ENCODE results near the gene ZNF426. TPM values are rescaled to one million over a fixed set of nuclear protein-coding genes. Genes with fewer than 3 reads are reported as not detected.
"Not testable (repeated sequence)": the region's sequence is repeated elsewhere in the genome, so short reads cannot be mapped to it uniquely, and the experiment has no call there.

ZNF426 gene
- polyA plus RNA-seq, 6 donors from 2014 or later: 14.3 to 19.5 (median 17.7) TPM

DNA sequence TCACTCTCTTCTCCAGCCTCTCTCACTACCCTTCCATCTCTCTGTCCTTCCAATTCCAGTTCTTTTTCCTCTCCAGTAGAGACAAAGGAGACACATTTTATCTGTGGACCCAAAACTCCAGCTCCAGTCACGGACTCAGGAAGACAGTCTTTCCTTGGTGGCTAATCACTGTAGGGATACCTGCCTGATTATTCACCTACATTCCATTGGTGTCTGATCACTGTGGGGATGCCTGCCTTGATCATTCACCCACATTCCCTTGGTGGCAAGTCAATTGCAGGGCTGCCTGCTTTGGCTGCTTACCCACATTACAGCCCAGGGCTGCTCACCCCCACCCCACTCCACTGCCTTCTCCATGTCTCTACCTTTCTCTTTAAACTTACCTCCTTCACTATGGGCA, 1.5 kb upstream of the ZNF426 start:
- ATAC-seq (ENCODE audit: low read depth in 2 of 2); H3K27me3 Mint-ChIP-seq; DNase-seq: not testable (repeated sequence)
- peak overlapping the region in 7 of 8 donors; percentile 59 to 100 (median 81) for H3K4me3 Mint-ChIP-seq
- peaks cover 4 to 13% (median 8%) of the 10 kb centered on the region in 7 donors for H3K9me3 Mint-ChIP-seq
- H3K36me3 Mint-ChIP-seq: peaks cover 19 to 34% of the 10 kb centered on the region in 2 donors
- peak overlapping the region in 5 of 6 donors; percentile 43 to 98 (median 94) for H3K27ac Mint-ChIP-seq
- H3K4me1 Mint-ChIP-seq: peaks cover 20 to 43% (median 22%) of the 10 kb centered on the region in 3 donors

DNA sequence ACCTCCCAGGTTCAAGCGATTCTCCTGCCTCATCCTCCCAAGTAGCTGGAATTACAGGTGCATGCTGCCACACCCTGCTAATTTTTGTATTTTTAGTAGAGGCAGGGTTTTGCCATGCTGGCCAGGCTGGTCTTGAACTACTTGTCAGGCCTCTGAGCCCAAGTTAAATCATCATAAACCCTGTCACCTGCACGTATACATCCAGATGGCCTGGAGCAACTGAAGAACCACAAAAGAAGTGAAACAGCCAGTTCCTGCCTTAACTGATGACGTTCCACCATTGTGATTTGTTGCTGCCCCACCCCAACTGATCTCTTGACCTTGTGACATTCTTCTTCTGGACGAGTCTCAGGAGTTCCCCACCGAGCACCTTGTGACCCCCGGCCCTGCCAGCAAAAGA, 756 bp upstream of the ZNF426 start:
- DNase-seq; ATAC-seq (ENCODE audit: low read depth in 2 of 2); H3K27me3 Mint-ChIP-seq: not testable (repeated sequence)
- Mint-ChIP-seq H3K27ac (peak overlapping the region in 4 of 6 donors; percentile 7 to 99 (median 98)), H3K9me3 (peaks cover 4 to 13% (median 10%) of the 10 kb centered on the region in 7 donors), H3K4me1 (peaks cover 20 to 43% (median 22%) of the 10 kb centered on the region in 3 donors), H3K36me3 (peaks cover 23 to 37% of the 10 kb centered on the region in 2 donors), H3K4me3 (peak overlapping the region in 7 of 8 donors; percentile 59 to 100 (median 99))

DNA sequence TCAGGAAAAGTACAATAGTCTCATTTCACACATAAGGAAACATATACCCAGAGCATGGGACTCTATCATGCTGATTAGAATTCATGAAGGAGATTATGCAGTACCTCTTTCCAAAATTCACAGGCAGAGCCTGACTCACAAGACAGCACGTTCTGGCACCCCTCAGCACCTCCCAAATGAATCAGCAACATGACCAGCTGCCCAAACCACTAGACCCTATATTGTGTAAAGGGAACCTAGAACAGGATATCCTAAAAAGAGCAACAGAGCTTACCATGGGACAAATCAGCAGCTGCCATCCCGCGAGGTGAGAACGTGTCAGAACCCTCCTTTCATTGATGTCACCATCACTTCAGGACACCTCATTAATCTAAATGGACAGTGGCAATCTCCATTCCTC, 2.5 kb downstream of the ZNF426 start:
- Mint-ChIP-seq H3K27me3 (no peaks in the 10 kb centered on the region), H3K4me3 (peak overlapping the region in 5 of 8 donors; percentile 26 to 75 (median 67)), H3K36me3 (peaks cover 53 to 70% of the 10 kb centered on the region in 2 donors), H3K9me3 (peaks cover 10 to 40% (median 30%) of the 10 kb centered on the region in 7 donors), H3K27ac (peak overlapping the region in 1 of 6 donors; percentile 24), H3K4me1 (peaks cover 20 to 43% (median 22%) of the 10 kb centered on the region in 3 donors)
- DNase-seq: no peak
- ATAC-seq (ENCODE audit: low read depth in 2 of 2): no peak

DNA sequence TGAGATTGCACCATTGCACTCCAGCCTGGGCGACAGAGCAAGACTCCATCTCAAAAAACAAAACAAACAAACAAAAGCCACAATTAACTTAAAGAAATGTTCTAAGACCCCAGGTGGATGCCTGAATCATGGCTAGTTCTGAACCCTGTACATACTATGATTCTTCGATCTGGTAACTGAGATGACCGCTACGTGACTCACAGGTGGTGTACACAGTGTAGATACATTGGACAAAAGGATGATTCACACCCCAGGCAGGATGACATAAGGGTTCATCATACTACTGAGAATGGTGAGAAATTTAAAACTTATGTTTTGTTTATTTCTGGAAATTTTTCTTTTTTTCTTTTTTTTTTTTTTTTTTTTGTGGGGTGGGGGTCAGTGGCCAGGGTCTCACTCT, 6.5 kb downstream of the ZNF426 start:
- Mint-ChIP-seq H3K9me3 (peaks cover 4 to 75% (median 56%) of the 10 kb centered on the region in 7 donors), H3K4me1 (peaks cover 0 to 11% (median 0%) of the 10 kb centered on the region in 3 donors), H3K36me3 (peaks cover 74 to 75% of the 10 kb centered on the region in 2 donors), H3K27me3 (no peaks in the 10 kb centered on the region), H3K4me3 (no peak overlapping the region), H3K27ac (no peak overlapping the region)
- ATAC-seq (ENCODE audit: low read depth in 2 of 2): no peak
- no peak for DNase-seq

DNA sequence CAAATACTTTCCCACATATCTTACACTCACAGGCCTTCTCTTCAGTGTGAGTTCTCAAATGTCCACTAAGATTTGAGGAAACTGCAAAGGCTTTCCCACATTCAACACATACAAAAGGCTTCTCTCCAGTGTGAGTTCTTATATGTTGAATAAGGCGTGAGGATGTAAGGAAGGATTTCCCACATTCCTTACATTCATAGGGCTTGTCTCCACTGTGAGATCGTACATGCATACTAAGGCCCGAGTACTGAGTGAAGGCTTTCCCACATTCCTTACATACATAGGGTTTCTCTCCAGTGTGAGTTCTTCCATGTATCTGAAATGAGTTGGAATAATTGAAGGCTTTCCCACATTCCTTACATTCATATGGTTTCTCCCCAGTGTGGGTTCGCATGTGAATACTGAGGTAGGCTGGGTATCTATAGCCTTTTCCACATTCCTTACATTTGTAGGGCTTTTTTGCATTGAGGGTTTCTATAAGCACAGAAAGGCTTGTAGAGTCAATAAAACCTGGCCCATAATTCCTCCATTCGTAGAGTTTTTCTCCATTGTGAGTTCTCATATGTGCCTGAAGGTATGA, 9.6 kb downstream of the ZNF426 start:
- H3K9me3 Mint-ChIP-seq: peaks cover 10 to 92% (median 81%) of the 10 kb centered on the region in 7 donors
- H3K27me3 Mint-ChIP-seq: no peaks in the 10 kb centered on the region
- peaks cover 68 to 70% of the 10 kb centered on the region in 2 donors for H3K36me3 Mint-ChIP-seq
- DNase-seq (no peak), ATAC-seq (ENCODE audit: low read depth in 2 of 2) (no peak)
- H3K4me3 Mint-ChIP-seq: no peak overlapping the region
- H3K4me1 Mint-ChIP-seq: no peaks in the 10 kb centered on the region
- no peak overlapping the region for H3K27ac Mint-ChIP-seq

DNA sequence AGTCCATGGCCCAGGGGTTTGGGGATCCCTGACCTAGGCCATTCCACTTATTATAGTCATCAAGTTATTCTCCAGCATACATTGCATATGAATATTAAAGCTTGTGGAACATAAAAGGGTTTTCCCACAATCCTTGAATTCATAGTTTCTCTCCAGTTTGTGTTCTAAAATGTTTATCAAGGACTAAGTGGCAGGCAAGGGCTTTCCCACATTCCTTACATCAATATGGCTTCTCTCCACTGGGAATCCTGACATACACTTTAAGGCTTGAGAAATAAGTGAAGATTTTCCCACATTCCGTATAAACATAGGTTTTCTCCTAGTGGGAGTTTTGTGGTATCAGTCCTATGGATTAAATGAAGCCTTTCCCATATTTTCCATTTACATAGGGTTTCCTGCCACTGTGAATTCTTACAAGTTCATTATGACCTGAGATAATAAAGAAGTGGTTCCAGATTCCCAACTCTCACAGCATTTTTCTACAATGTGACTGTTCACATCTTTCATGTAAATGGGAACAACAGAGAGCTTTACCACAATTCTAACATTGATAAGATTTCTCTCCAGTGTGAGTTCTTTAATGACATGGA, 14.5 kb downstream of the ZNF426 start:
- peaks cover 8 to 84% (median 82%) of the 10 kb centered on the region in 7 donors for H3K9me3 Mint-ChIP-seq
- DNase-seq (no peak), ATAC-seq (ENCODE audit: low read depth in 2 of 2) (no peak)
- H3K4me1 Mint-ChIP-seq: no peaks in the 10 kb centered on the region
- no peak overlapping the region for H3K27ac Mint-ChIP-seq
- H3K36me3 Mint-ChIP-seq: peaks cover 36 to 57% of the 10 kb centered on the region in 2 donors
- H3K27me3 Mint-ChIP-seq: no peaks in the 10 kb centered on the region
- H3K4me3 Mint-ChIP-seq: no peak overlapping the region

DNA sequence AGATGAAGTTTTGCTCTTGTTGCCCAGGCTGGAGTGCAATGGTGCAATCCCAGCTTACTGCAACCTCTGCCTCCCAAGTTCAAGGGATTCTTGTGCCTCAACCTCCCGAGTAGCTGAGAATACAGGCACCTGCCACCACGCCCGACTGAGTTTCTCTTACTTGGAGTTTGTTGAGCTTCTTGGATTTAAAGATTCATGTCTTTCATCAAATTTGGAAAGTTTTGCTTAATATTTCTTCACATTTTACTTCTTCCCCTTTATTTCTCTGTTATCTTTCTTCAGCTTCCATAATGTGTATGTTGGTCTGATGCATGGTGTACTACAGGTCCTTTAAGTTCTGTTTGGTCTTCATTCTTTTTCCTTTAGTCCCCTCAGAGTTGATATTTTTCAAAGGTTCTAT, 31.2 kb downstream of the ZNF426 start:
- Mint-ChIP-seq H3K27me3 (peaks cover 0 to 9% (median 0%) of the 10 kb centered on the region in 3 donors), H3K4me3 (no peak overlapping the region), H3K27ac (no peak overlapping the region), H3K9me3 (peaks cover 11 to 82% (median 51%) of the 10 kb centered on the region in 7 donors), H3K4me1 (no peaks in the 10 kb centered on the region), H3K36me3 (peaks cover 8 to 16% of the 10 kb centered on the region in 2 donors)
- DNase-seq (no peak), ATAC-seq (ENCODE audit: low read depth in 2 of 2) (no peak)

DNA sequence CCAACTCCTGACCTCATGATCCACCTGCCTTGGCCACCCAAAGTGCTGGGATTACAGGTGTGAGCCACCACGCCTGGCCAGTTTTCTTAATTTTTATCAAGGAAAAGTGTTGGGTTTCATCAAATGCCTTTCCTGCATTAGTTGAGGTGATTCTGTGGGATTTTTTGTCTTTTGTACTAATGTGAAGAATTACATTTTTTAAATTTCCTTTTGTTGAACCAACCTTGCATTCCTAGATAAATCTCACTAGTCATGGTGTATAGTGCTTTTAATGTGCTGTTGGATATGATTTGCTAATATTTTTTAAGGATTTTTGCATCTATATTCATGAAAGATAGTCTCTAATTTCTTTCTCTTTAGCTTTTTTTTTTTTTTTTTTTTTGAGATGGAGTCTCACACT, 37.6 kb downstream of the ZNF426 start:
- H3K36me3 Mint-ChIP-seq: peaks cover 5 to 28% of the 10 kb centered on the region in 2 donors
- ATAC-seq (ENCODE audit: low read depth in 2 of 2): no peak
- peaks cover 10 to 89% (median 76%) of the 10 kb centered on the region in 7 donors for H3K9me3 Mint-ChIP-seq
- peaks cover 0 to 11% (median 10%) of the 10 kb centered on the region in 3 donors for H3K27me3 Mint-ChIP-seq
- peaks cover 0 to 13% (median 9%) of the 10 kb centered on the region in 3 donors for H3K4me1 Mint-ChIP-seq
- peak overlapping the region in 1 of 8 donors; percentile 56 for H3K4me3 Mint-ChIP-seq
- peak overlapping the region in 1 of 6 donors; percentile 30 for H3K27ac Mint-ChIP-seq
- DNase-seq: no peak

DNA sequence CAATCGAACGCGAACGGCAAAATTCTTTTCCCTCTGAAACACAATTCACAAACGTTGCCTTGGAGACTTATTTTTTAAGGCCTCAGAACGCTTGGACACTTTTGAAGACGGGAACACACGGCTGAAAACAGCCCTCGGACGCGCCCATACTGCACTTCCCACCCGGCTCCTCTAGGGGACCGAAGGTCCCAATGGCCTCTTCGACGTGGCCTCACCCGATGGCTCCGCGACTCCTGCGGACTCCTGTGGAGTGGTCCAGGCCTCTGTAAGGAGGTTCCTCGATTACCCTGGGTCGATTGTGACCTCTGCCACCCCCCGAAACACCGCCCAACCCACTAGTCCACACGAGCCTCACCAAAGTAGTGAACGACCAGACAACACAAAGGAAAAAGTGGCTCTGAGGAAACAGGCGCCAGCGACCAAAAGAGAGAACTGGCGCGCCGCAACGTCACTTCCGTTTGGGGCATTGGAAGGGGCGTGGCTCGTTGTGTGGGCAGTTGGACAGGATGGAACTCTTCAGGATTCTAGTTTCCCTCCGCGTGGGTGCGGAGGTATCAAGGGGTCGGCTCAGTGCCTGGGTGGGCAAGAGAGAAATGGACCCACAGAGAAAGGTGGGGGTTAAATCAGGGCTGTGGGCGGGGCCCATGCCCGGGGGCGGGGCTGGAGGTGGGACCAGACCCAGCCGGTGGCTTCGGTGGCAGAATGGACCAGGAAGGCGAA, 40.1 kb downstream of the ZNF426 start, which contains the start of gene ZNF560:
Gene ZNF560 (minus strand): TSS at position 434 of the 720 bp plus-strand sequence. CDS start 23,303 bp downstream, outside the sequence.
- Mint-ChIP-seq H3K27me3 (peaks cover 0 to 16% (median 10%) of the 10 kb centered on the region in 3 donors), H3K4me1 (peaks cover 0 to 13% (median 9%) of the 10 kb centered on the region in 3 donors), H3K9me3 (peaks cover 9 to 75% (median 69%) of the 10 kb centered on the region in 7 donors), H3K27ac (peak within 1 kb of the TSS in 2 of 6 donors; percentile 25 to 65), H3K36me3 (peaks cover 5 to 28% of the 10 kb centered on the region in 2 donors), H3K4me3 (peak within 1 kb of the TSS in 7 of 8 donors; percentile 32 to 87 (median 71))
- DNase-seq: no peak
- ATAC-seq (ENCODE audit: low read depth in 2 of 2): peak in 1 of 2 donors; percentile 27

DNA sequence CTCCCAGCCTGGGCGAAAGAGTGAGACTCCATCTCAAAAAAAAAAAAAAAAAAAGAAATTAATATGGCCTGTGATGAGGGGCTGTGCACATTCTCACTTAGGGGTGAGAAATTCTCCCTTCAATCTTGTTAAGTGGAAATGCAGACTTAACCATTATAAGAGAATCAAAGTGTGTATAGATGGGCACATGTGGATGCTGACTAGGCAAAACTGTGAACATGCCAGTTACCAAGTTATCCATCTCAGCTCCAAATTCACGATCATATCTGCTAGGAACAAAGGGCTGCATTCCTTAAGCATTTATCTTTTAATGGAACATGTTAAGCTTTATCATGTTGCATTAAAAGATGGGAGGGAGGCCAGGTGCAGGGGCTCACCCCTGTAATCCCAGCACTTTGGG, 44.3 kb downstream of the ZNF426 start:
- Mint-ChIP-seq H3K4me1 (peaks cover 0 to 11% (median 9%) of the 10 kb centered on the region in 3 donors), H3K4me3 (no peak overlapping the region), H3K27me3 (peaks cover 0 to 34% (median 15%) of the 10 kb centered on the region in 3 donors), H3K27ac (no peak overlapping the region), H3K9me3 (peaks cover 0 to 67% (median 48%) of the 10 kb centered on the region in 7 donors), H3K36me3 (peaks cover 0 to 11% of the 10 kb centered on the region in 2 donors)
- ATAC-seq (ENCODE audit: low read depth in 2 of 2): no peak
- no peak for DNase-seq

DNA sequence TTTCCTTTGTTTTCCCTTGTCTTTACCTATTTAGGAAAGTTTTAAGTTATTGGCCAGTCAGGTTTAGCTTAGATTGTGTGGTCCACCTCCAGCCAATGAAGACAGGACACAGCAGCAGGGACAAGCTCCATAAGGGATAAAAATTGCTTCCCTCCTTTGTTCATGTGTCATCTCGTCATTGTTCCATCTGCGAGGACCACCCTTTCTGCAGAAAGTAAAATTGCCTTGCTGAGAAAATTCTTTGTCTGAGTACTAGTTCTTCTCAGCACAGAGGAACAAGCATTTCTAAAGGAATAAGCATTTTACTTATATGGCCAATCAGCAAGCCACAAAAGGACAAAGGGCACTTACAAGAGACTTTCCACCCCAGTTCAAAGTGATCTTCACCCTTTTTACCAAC, 51.4 kb downstream of the ZNF426 start:
- Mint-ChIP-seq H3K9me3 (peaks cover 5 to 70% (median 51%) of the 10 kb centered on the region in 7 donors), H3K36me3 (peaks cover 0 to 6% of the 10 kb centered on the region in 2 donors), H3K4me1 (no peaks in the 10 kb centered on the region), H3K27ac (no peak overlapping the region), H3K4me3 (no peak overlapping the region), H3K27me3 (peaks cover 0 to 9% (median 0%) of the 10 kb centered on the region in 3 donors)
- ATAC-seq (ENCODE audit: low read depth in 2 of 2) (no peak), DNase-seq (no peak)

DNA sequence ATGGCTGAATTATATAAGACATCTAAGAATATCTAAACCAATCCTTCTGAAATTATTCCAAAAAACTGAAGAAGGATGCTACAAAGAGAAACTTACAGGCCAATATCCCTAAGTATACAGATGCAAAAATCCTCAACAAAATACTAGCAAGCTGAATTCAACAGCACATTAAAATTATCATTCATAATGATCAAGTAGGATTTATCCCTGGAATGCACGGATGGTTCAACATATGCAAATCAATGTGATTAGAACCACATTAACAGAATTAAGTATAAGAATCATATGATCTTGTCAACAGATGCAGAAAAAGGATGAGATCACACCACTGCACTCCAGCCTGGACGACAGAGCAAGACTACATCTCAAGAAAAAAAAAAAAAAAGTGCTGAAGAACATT, 53.3 kb downstream of the ZNF426 start:
- no peak for DNase-seq
- Mint-ChIP-seq H3K27ac (no peak overlapping the region), H3K36me3 (peaks cover 0 to 9% of the 10 kb centered on the region in 2 donors), H3K9me3 (peaks cover 6 to 72% (median 56%) of the 10 kb centered on the region in 7 donors), H3K4me1 (no peaks in the 10 kb centered on the region), H3K27me3 (no peaks in the 10 kb centered on the region), H3K4me3 (no peak overlapping the region)
- no peak for ATAC-seq (ENCODE audit: low read depth in 2 of 2)

DNA sequence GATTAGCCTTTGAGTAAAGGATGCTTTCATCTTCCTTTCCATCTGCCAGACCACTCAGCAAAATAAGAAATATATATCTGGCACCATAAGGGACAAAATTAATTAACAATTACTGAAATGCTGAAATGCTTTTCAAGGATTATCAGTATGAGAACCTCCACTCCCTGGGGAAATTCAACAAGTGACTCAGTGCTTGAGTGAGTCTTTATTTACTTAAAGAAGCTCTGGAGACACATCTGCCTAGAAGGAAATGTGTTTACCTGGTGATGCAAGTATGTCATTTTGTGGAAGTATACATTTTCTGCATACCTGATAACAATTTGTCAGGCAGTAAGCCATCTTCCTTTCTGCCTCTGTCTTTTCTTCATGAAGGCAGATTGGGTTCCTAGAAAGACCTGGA, 63.5 kb downstream of the ZNF426 start:
- H3K4me3 Mint-ChIP-seq: no peak overlapping the region
- H3K36me3 Mint-ChIP-seq: peaks cover 16 to 26% of the 10 kb centered on the region in 2 donors
- H3K27me3 Mint-ChIP-seq: peaks cover 0 to 16% (median 4%) of the 10 kb centered on the region in 3 donors
- DNase-seq (no peak), ATAC-seq (ENCODE audit: low read depth in 2 of 2) (no peak)
- H3K9me3 Mint-ChIP-seq: peaks cover 19 to 75% (median 42%) of the 10 kb centered on the region in 7 donors
- H3K4me1 Mint-ChIP-seq: no peaks in the 10 kb centered on the region
- no peak overlapping the region for H3K27ac Mint-ChIP-seq

Data from naive B cell (primary cell).